Rectal smooth muscle tissue (tissue), 1 donor: ENCODE measurements around the gene CDNF.
"Not testable (repeated sequence)": the region's sequence is repeated elsewhere in the genome, so short reads cannot be mapped to it uniquely, and the experiment has no call there.

ENCODE experiments used
- H3K27ac ChIP-seq: one replicate; pipeline ENCODE4 v1.7.0; 2013; ENCODE audit warnings: low read depth, low read length, inconsistent platforms
- H3K27me3 ChIP-seq: one replicate; pipeline ENCODE4 v1.7.0; 2013; ENCODE audit warnings: low read length; ENCODE audit not compliant: control insufficient read depth, insufficient read depth
- H3K36me3 ChIP-seq: one replicate; pipeline ENCODE4 v1.7.0; 2013; ENCODE audit warnings: low read length; ENCODE audit not compliant: control insufficient read depth, insufficient read depth
- H3K4me1 ChIP-seq: one replicate; pipeline ENCODE4 v1.7.0; 2013; ENCODE audit warnings: low read length; ENCODE audit not compliant: control insufficient read depth, insufficient read depth
- H3K4me3 ChIP-seq: one replicate; pipeline ENCODE4 v1.7.0; 2013; ENCODE audit warnings: low read length
- H3K9ac ChIP-seq: one replicate; pipeline ENCODE4 v1.7.0; 2013; ENCODE audit warnings: low read length

Gene CDNF

GRCh38 chr10:14837757-14838581 is at the start of gene CDNF, which contains the start of the genes HSPA14 and MSANTD7:
Gene CDNF (minus strand): TSS chr10:14838037. CDS start chr10:14837946, 91 bp downstream.
Gene HSPA14 (plus strand): TSS chr10:14838306. CDS start chr10:14838403, 97 bp downstream.
Gene MSANTD7 (plus strand): TSS chr10:14838306. CDS start chr10:14842285, 3,979 bp downstream.
- H3K4me3 ChIP-seq = peak within 1 kb of the TSS; percentile 98
- peak within 1 kb of the TSS; percentile 94 for H3K27ac ChIP-seq
- peaks cover 15% of the 10 kb centered on the region for H3K36me3 ChIP-seq
- H3K4me1 ChIP-seq = peaks cover 6% of the 10 kb centered on the region
- H3K9ac ChIP-seq = peak within 1 kb of the TSS; percentile 79
- H3K27me3 ChIP-seq = no peaks in the 10 kb centered on the region

- H3K27ac ChIP-seq = no peak overlapping the region
- peaks cover 3% of the 10 kb centered on the region for H3K36me3 ChIP-seq
- no peaks in the 10 kb centered on the region for H3K4me1 ChIP-seq
- H3K9ac ChIP-seq = no peak overlapping the region
- no peak overlapping the region for H3K4me3 ChIP-seq
- H3K27me3 ChIP-seq = no peaks in the 10 kb centered on the region
These were observed 46.2 kb upstream of the CDNF start for GRCh38 chr10:14884082-14884481.

- H3K4me3 ChIP-seq = peak overlapping the region; percentile 14
- H3K27me3 ChIP-seq = no peaks in the 10 kb centered on the region
- peaks cover 6% of the 10 kb centered on the region for H3K4me1 ChIP-seq
- H3K9ac ChIP-seq = no peak overlapping the region
- no peaks in the 10 kb centered on the region for H3K36me3 ChIP-seq
- H3K27ac ChIP-seq = no peak overlapping the region
These were observed 42.4 kb upstream of the CDNF start for GRCh38 chr10:14880229-14880628.

GRCh38 chr10:14879928-14880193 is 42.0 kb upstream of the CDNF start:
- Histone ChIP-seq H3K4me1 (peaks cover 6% of the 10 kb centered on the region), H3K27ac (no peak overlapping the region), H3K36me3 (no peaks in the 10 kb centered on the region), H3K27me3 (no peaks in the 10 kb centered on the region), H3K4me3 (peak overlapping the region; percentile 14), H3K9ac (no peak overlapping the region)

- Histone ChIP-seq H3K4me1 (peaks cover 6% of the 10 kb centered on the region), H3K27me3 (no peaks in the 10 kb centered on the region), H3K4me3 (peak overlapping the region; percentile 84), H3K27ac (peak overlapping the region; percentile 6), H3K36me3 (no peaks in the 10 kb centered on the region), H3K9ac (peak overlapping the region; percentile 32)
These were observed 41.5 kb upstream of the CDNF start for GRCh38 chr10:14879124-14879927.

GRCh38 chr10:14878266-14879123 is 40.7 kb upstream of the CDNF start, which contains the start of gene SUV39H2:
Gene SUV39H2 (plus strand): TSS chr10:14878866. CDS start chr10:14878889, 23 bp downstream.
- H3K9ac ChIP-seq = peak within 1 kb of the TSS; percentile 93
- H3K27me3 ChIP-seq = no peaks in the 10 kb centered on the region
- peaks cover 6% of the 10 kb centered on the region for H3K4me1 ChIP-seq
- H3K36me3 ChIP-seq = no peaks in the 10 kb centered on the region
- H3K27ac ChIP-seq = peak within 1 kb of the TSS; percentile 90
- H3K4me3 ChIP-seq = peak within 1 kb of the TSS; percentile 99

GRCh38 chr10:14876764-14877163 is 38.9 kb upstream of the CDNF start:
- Histone ChIP-seq H3K36me3 (no peaks in the 10 kb centered on the region), H3K27ac (no peak overlapping the region), H3K4me3 (no peak overlapping the region), H3K27me3 (no peaks in the 10 kb centered on the region), H3K9ac (no peak overlapping the region), H3K4me1 (peaks cover 6% of the 10 kb centered on the region)

GRCh38 chr10:14875941-14876340 is 38.1 kb upstream of the CDNF start:
- no peaks in the 10 kb centered on the region for H3K27me3 ChIP-seq
- H3K36me3 ChIP-seq = no peaks in the 10 kb centered on the region
- no peak overlapping the region for H3K27ac ChIP-seq
- H3K4me3 ChIP-seq = no peak overlapping the region
- peaks cover 6% of the 10 kb centered on the region for H3K4me1 ChIP-seq
- H3K9ac ChIP-seq = no peak overlapping the region

- H3K4me3 ChIP-seq = no peak overlapping the region
- no peak overlapping the region for H3K9ac ChIP-seq
- no peaks in the 10 kb centered on the region for H3K27me3 ChIP-seq
These were observed 35.4 kb upstream of the CDNF start for GRCh38 chr10:14873090-14873760.

GRCh38 chr10:14864871-14865270 is 27.0 kb upstream of the CDNF start:
- not testable (repeated sequence) for H3K36me3 ChIP-seq, H3K4me3 ChIP-seq, H3K27ac ChIP-seq, H3K27me3 ChIP-seq, H3K4me1 ChIP-seq, H3K9ac ChIP-seq

More at GRCh38 chr10:14873090-14873760, 35.4 kb upstream of the CDNF start:
- H3K27ac ChIP-seq = no peak overlapping the region
- H3K36me3 ChIP-seq = peaks cover 5% of the 10 kb centered on the region
- H3K4me1 ChIP-seq = peaks cover 6% of the 10 kb centered on the region

- H3K9ac ChIP-seq, H3K4me3 ChIP-seq, H3K27me3 ChIP-seq, H3K4me1 ChIP-seq, H3K27ac ChIP-seq, H3K36me3 ChIP-seq: not testable (repeated sequence)
These were observed 26.6 kb upstream of the CDNF start for GRCh38 chr10:14864466-14864865.
